K562 (cell line): ENCODE measurements around the gene MATK. TPM values are rescaled to one million over a fixed set of nuclear protein-coding genes. Genes with fewer than 3 reads are reported as not detected.

Source experiments
- BCOR ChIP-seq: fragments of 450-650 bp; IDR thresholded peaks from 2 replicates; pipeline ENCODE4 v1.6.1; 2016
- ESRRB ChIP-seq: fragments of 250-450 bp; sonication (Bioruptor Pico); IDR thresholded peaks from 2 replicates; pipeline ENCODE4 v1.5.0; 2020; ENCODE audit warnings: mild to moderate bottlenecking, moderate library complexity, borderline replicate concordance
- STAT5A ChIP-seq: IDR thresholded peaks from 2 replicates; pipeline ENCODE4 v1.6.1; 2012; ENCODE audit warnings: low read length, inconsistent platforms, borderline replicate concordance
- ZBTB7A ChIP-seq: IDR thresholded peaks from 2 replicates; pipeline ENCODE4 v1.6.1; 2011; ENCODE audit warnings: low read depth, mild to moderate bottlenecking, low read length, moderate library complexity, borderline replicate concordance; ENCODE audit not compliant: control insufficient read depth
- ZNF197 ChIP-seq: fragments of 200-800 bp; sonication (Bioruptor generic); IDR thresholded peaks from 2 replicates; pipeline ENCODE4 v1.6.1; 2016; ENCODE audit warnings: low read depth, missing genetic modification characterization, missing compliant biosample characterization
- ZNF57 ChIP-seq: fragments of 450-650 bp; formaldehyde crosslinking; IDR thresholded peaks from 2 replicates; pipeline ENCODE4 v1.4.0; 2020; ENCODE audit warnings: mild to moderate bottlenecking, moderate library complexity
- polyA plus RNA-seq, 8 experiments: library from polyadenylated mRNA; depleted of rRNA in 4 of 8; stranded (reverse) in 5 of 8; unstranded in 3 of 8; fragments of >200 nt; fragmentation: Nextera tagmentation in 2 of 8; fragmentation: Illumina TruSeq in 1 of 8; extraction: Ambion mirVana in 2 of 8; extraction: Trizol in 1 of 8; gene quantifications; 2 replicates each; pipeline versions ENCODE4 v1.2.1 to v1.2.3, GENCODE V29; 2011 to 2014; ENCODE audit warnings: inconsistent platforms in 1 of 8, missing spikeins in 1 of 8
- total RNA-seq, 7 experiments: library from RNA; depleted of rRNA in 6 of 7; stranded (reverse); fragments of >200 nt in 6 of 7; fragmentation: Illumina TruSeq in 2 of 7; extraction: Trizol in 2 of 7; gene quantifications; 2 replicates each; pipeline versions ENCODE4 v1.2.1 to v1.2.3, GENCODE V29; 2011 to 2021; ENCODE audit warnings: low replicate concordance in 1 of 7
- TF ChIP-seq, protein P1 (sequence below): sonication (generic); formaldehyde crosslinking; IDR thresholded peaks from 2 replicates; pipeline ENCODE4 v1.9.0; 2022; ENCODE audit warnings: mild to moderate bottlenecking, missing genetic modification reagents
- TF ChIP-seq, protein P2 (sequence below): fragments of 200-800 bp; sonication (Bioruptor generic); IDR thresholded peaks from 2 replicates; pipeline ENCODE4 v1.6.1; 2017; ENCODE audit warnings: missing genetic modification characterization, missing compliant biosample characterization
- TF ChIP-seq, protein P3 (sequence below), 2 experiments: fragments of 250-450 bp in 1 of 2; fragments of 450-650 bp in 1 of 2; sonication (Bioruptor Pico) in 1 of 2; IDR thresholded peaks; 2 replicates each; pipeline versions ENCODE4 v1.6.1 to v1.8.0; 2016 to 2021; ENCODE audit warnings: mild to moderate bottlenecking in 2 of 2, moderate library complexity in 2 of 2, missing compliant biosample characterization in 1 of 2, missing genetic modification characterization in 1 of 2

MATK gene
- total and polyA plus RNA-seq, 9 of the 15 experiments (the other 6 are each of a cell fraction or from before 2014, with no cell fraction given): 0.08 to 41.5 (median 21.4) TPM

- TF ChIP-seq ZBTB7A: peak; percentile 55; the same call in 1 of the 2 replicates
- no peak for TF ChIP-seq ZNF197 (CRISPR knock-in tag)
- TF ChIP-seq, protein P1, sequence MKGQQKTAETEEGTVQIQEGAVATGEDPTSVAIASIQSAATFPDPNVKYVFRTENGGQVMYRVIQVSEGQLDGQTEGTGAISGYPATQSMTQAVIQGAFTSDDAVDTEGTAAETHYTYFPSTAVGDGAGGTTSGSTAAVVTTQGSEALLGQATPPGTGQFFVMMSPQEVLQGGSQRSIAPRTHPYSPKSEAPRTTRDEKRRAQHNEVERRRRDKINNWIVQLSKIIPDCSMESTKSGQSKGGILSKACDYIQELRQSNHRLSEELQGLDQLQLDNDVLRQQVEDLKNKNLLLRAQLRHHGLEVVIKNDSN (CRISPR knock-in tag): peak; percentile 18; the same call in 1 of the 2 replicates
- TF ChIP-seq, protein P2, sequence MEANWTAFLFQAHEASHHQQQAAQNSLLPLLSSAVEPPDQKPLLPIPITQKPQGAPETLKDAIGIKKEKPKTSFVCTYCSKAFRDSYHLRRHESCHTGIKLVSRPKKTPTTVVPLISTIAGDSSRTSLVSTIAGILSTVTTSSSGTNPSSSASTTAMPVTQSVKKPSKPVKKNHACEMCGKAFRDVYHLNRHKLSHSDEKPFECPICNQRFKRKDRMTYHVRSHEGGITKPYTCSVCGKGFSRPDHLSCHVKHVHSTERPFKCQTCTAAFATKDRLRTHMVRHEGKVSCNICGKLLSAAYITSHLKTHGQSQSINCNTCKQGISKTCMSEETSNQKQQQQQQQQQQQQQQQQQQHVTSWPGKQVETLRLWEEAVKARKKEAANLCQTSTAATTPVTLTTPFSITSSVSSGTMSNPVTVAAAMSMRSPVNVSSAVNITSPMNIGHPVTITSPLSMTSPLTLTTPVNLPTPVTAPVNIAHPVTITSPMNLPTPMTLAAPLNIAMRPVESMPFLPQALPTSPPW (CRISPR knock-in tag): peak; percentile 27; the same call in 1 of the 2 replicates
- no peak for TF ChIP-seq ZNF57 (CRISPR knock-in tag)
- TF ChIP-seq, protein P3, sequence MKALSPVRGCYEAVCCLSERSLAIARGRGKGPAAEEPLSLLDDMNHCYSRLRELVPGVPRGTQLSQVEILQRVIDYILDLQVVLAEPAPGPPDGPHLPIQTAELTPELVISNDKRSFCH (CRISPR knock-in tag; IDR thresholded peaks at IDR 0.05): no peak
- TF ChIP-seq, protein P3 (tag; IDR thresholded peaks at IDR 0.05): no peak
- TF ChIP-seq STAT5A: no peak
- no peak for TF ChIP-seq ESRRB
- TF ChIP-seq BCOR: no peak
Observed at GRCh38 chr19:3778899-3779723, 7.1 kb downstream of the MATK start (continued).
